ENCODE results near the gene SPNS2.
A peak's percentile ranks its signal among the peaks of the same experiment; 100 is the strongest.

Gene SPNS2

GRCh38 chr17:4480929-4481898 lies 17.5 kb upstream of the SPNS2 start:
- no peak for DNase-seq

- no peak for DNase-seq
These were observed 16.2 kb upstream of the SPNS2 start for GRCh38 chr17:4482338-4483011.

- DNase-seq: peak in 1 of 2 experiments; percentile 44
These were observed 15.5 kb upstream of the SPNS2 start for GRCh38 chr17:4483012-4483840.

GRCh38 chr17:4485676-4486646 lies 12.7 kb upstream of the SPNS2 start:
- no peak for DNase-seq

GRCh38 chr17:4487296-4487695 lies 11.4 kb upstream of the SPNS2 start:
- DNase-seq: no peak

- DNase-seq: no peak
These were observed 10.6 kb upstream of the SPNS2 start for GRCh38 chr17:4487820-4488716.

- no peak for DNase-seq
These were observed 9.6 kb upstream of the SPNS2 start for GRCh38 chr17:4488989-4489595.

- no peak for DNase-seq
These were observed 8.5 kb upstream of the SPNS2 start for GRCh38 chr17:4490109-4490591.

DNA sequence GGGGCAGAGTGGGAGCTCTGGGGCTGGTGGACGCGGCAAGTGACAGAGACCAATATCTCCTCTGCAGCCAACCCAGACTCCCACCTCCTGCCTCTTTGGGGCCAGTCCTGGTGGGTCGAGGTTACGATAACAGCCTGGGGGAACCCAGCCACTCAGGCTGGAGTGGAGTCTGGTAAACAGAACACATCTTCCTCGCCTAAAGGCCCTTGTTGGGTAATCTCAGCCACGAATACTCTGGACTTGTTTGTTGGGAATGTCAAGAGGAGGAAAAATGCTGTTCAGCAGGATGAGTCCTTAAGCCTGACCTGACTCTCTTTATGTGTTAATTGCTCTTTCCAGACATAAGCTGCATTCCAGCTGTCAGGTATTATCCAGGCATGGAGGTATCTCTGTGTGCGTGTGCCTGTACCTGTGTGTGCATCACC lies 8.0 kb upstream of the SPNS2 start:
- no peak for DNase-seq

DNA sequence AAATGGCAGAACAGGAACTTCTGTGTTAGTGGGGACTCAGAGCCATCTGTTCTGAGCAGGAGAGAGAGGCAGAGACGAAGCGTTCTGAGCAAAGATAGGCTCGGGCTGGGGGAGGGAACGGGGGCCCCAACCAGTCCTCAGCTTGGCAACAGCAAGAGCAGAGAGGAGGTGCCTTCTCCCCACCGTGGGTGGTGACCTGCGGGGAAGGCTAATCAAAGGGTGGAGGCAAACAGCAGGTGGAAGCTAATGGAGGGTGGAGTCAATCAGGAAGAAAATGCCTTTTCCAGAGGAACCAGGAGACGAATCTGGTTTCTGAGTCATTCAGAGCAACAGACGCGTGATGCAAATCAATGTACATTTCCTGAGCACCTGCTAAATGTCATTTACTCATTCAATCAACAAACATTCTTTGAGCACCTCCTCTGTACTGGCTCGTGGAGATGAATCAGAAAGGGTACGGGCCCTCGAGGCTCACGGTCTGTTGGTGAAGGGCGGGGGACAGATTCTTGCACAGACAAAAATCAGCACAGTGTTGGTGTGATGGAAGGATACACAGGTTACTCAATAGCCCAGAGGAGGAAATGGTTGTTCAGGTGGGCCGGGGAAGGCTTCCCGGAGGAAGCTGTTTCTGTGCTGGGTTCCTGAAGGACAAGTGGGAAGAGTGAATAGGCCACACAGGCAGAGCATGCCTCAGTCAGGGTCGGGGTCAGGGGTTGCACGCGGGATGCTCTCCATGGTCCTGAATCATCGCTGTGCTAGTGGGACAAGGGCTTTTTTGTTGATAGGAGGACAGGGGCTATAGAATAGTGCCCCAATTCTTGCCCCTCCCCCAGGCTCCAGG lies 5.7 kb upstream of the SPNS2 start:
- DNase-seq: peak in 1 of 2 experiments; percentile 24

DNA sequence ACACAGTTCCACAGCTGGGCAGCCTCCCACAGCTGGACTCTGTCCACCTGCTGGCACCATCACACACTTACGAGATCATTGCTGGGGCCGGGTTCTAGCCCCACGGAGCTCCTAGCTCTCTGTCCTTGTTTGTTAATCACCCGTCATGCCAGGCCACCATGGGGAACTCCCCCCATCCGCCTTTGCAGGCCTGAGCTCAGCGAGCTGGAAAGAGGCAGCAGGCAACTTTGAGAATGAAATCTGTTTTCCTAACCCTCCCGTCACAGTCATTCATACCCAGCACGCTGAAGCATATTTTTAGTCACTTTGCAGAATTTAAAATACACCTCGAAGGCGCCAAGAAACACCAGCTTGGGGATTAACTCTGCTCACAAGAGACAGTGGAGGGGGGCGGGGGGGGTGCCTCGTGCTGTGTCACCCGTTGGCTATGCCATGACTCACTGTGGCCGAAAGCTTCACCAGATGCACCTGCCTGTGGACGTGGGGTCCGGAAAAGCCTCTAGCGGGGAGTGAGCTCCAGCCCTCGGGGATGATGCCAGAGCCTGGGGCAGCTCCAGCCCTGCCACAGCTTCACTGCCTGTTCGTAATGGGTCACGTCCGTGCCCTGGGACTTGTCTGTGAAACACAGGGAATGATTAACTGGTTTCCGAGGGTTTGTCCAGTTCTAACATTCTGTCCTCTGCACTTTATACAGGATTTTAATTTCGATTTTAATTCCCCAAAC lies 1.4 kb upstream of the SPNS2 start:
- no peak for DNase-seq

DNA sequence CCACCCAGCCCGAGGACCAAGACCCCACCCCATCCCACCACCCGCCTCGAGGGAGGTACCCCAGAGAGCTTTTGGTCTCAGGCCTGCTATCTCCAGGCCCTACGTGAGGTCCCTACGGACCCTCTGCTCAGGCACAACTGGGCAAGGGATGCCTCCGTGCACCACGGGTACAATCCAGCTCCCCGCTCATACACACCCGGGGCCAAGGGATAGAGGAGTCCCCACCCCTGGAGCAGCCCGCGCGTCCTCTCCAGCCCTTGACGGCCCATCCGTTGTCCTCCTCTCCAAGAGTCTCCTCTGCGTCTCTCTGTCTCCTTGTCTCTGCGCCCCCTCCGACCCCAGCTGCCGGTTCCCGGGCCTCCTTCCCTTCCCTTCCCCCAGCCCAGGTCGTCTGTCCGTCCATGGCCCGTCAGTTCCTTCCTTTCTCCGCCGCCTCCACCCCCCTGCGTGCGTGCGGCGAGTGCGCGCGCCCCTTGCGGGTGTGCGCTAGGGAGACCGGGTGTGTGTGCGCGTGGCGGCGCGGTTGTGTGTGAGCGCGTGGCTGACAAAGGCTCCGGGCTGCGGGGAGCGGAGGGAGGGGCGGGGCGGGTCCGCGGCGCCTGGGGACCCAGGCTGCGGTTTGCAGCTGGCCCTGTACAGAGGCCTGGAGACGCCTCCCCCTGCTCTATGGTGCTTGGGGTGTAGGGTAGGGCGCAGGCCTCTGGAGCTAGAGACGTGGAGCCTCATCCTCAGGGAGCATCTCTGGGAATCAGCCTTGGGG lies 930 bp downstream of the SPNS2 start:
- no peak for DNase-seq

DNA sequence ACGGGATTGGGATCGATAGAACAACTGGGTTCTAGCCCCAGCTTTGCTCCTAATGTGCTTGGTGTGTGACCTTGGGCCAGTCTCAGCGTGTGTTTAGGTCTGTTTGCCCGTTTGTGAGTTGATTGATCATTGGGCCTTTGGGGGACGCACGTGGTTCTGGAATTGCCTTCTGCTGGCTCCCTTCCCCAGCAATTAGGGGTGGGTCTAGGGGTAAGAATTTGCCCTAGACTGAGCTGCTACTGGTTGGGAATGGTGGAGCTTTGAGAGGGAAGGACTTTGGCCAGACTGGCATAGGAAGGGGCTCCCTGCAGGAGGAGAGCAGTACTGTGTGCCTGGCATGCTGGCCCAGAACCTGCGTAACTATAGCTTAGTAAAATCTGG lies 1.5 kb downstream of the SPNS2 start:
- no peak for DNase-seq

DNA sequence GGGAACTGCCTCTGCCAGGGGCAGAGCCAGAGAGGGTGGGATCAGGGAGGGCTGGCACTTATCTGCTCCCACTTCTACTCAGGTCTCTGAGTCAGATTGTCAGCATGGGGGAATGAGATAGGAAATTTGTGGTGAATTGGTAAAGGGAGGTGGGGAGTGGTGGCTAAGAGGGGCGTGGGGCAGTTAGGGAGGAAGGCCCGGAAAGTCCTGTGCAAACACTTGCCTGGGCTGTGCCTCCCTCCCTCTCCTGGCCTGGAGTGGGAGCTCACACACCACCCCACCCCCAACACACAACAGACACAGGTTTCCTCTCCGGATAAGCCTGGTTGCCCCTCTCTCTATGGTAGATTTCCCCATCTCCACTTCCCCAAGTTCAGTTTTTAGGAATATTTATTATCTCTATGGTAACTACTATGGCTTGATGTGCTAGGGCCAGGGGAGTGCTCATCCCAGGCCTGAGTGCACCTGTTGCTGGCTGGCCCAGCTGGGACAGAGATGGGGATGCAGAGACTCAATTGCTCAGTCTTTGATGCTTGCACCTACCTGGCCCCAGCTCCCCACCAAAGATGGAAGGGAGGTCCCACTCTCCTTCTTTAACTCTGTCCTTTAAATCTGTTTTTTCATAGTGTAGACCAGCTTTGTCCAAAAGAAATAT lies 2.7 kb downstream of the SPNS2 start:
- DNase-seq: no peak

- no peak for DNase-seq
These were observed 3.9 kb downstream of the SPNS2 start for GRCh38 chr17:4502466-4503154.

DNA sequence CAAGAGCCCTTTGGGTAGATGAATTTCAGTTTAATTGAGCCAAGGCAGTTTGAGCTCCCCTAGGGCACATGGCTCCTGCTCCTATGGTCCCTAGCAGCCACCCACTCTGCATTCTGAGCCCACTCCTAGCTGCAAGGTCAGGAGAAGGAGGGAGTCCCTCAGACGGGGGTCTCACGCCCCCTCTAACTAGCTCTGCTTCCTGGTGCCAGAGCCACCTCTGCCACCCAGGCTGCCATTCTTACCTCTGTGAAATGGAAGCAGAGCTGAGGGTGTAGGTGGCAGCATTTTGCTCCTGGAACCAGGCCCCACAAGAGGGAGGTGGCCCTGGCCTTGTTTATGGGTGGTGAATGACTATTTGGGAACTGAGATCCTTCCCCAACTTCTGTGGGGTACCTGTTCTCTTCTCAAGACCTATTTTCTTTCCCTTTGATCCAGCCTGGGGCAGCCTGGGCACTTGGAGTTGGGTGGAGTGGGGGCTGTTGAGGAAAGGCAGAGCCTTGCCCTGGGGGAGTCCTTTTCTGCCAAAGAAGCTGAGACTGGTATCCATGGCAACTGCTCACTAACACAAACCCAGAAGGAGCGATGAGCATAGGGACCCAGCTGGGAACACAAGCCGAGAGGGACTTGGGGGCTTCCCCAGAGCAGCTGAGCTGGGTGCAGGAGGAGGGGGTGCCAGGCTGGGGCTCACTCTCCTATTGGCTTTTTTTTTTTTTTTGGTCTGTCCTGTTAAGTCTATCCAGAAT lies 4.8 kb downstream of the SPNS2 start:
- DNase-seq: no peak
